SK-N-SH (cell line): ENCODE data around the gene BMI1. TPM values are rescaled to one million over a fixed set of nuclear protein-coding genes. Genes with fewer than 3 reads are reported as not detected.

Source experiments
- CTCF ChIA-PET: fragments of 300-600, 350-600 bp; formaldehyde crosslinking; extraction: SDS; loops from one replicate; lab custom pipeline; 2021; lab: Yijun Ruan, JAX
- POLR2A ChIA-PET: fragments of 350-600 bp; sonication (Branson Sonifier 250); formaldehyde crosslinking; extraction: SDS; loops from one replicate; lab custom pipeline; 2020; ENCODE audit warnings: antibody characterized with exemption, inconsistent platforms; lab: Yijun Ruan, JAX
- DNase-seq: peaks from one replicate; pipeline ENCODE4 v3.0.0; 2012
- H2AFZ ChIP-seq: fragments of 200-600 bp; sonication (generic); 2 replicates; pipeline ENCODE4 v1.8.1; 2016; ENCODE audit warnings: antibody characterized with exemption, mild to moderate bottlenecking, low read depth
- H3F3A ChIP-seq: fragments of 200-600 bp; sonication (generic); replicated peaks from 2 replicates; pipeline ENCODE3; 2016; ENCODE audit warnings: antibody characterized with exemption, mild to moderate bottlenecking; ENCODE audit not compliant: insufficient read depth
- H3K27ac ChIP-seq, 2 experiments: fragments of 200-500 bp in 1 of 2; fragments of 200-600 bp in 1 of 2; sonication (Bioruptor generic) in 1 of 2; sonication (generic), shearing (Covaris generic) in 1 of 2; 2 replicates each; pipeline versions ENCODE4 v1.5.1 to v1.6.1; 2014 to 2016; ENCODE audit warnings: low read depth in 2 of 2, inconsistent platforms in 1 of 2, low read length in 1 of 2, mild to moderate bottlenecking in 1 of 2, mixed read lengths in 1 of 2
- H3K27me3 ChIP-seq: fragments of 200-600 bp; sonication (generic), shearing (Covaris generic); 2 replicates; pipeline ENCODE4 v1.6.1; 2016; ENCODE audit warnings: mixed run types; ENCODE audit not compliant: insufficient read depth
- H3K36me3 ChIP-seq, 2 experiments: fragments of 200-500 bp in 1 of 2; fragments of 200-600 bp in 1 of 2; sonication (Bioruptor generic) in 1 of 2; sonication (generic) in 1 of 2; replicated peaks in 1 of 2; 2 replicates each; pipeline versions ENCODE3 to v1.5.1; 2014 to 2016; ENCODE audit warnings: low read length in 1 of 2, mild to moderate bottlenecking in 1 of 2; ENCODE audit not compliant: insufficient read depth in 2 of 2, control insufficient read depth in 1 of 2
- H3K4me1 ChIP-seq, 2 experiments: fragments of 200-500 bp in 1 of 2; fragments of 200-600 bp in 1 of 2; sonication (Bioruptor generic) in 1 of 2; sonication (generic), shearing (Covaris generic) in 1 of 2; 2 replicates each; pipeline versions ENCODE4 v1.5.1 to v1.6.1; 2014 to 2016; ENCODE audit warnings: low read depth in 1 of 2, low read length in 1 of 2, mixed run types in 1 of 2; ENCODE audit not compliant: insufficient read depth in 2 of 2, control insufficient read depth in 1 of 2
- H3K4me2 ChIP-seq: fragments of 200-600 bp; sonication (generic), shearing (Covaris generic); 2 replicates; pipeline ENCODE4 v1.6.1; 2017; ENCODE audit warnings: mixed run types
- H3K4me3 ChIP-seq, 2 experiments: fragments of 200-500 bp in 1 of 2; fragments of 200-600 bp in 1 of 2; sonication (Bioruptor generic) in 1 of 2; sonication (generic), shearing (Covaris generic) in 1 of 2; 2 replicates each; pipeline versions ENCODE4 v1.5.1 to v1.8.1; 2014 to 2016; ENCODE audit warnings: low read depth in 2 of 2, inconsistent platforms in 1 of 2, low read length in 1 of 2, mild to moderate bottlenecking in 1 of 2, mixed read lengths in 1 of 2, moderate library complexity in 1 of 2
- H3K79me2 ChIP-seq: fragments of 200-600 bp; sonication (generic); 2 replicates; pipeline ENCODE4 v1.8.1; 2017; ENCODE audit warnings: mild to moderate bottlenecking; ENCODE audit not compliant: insufficient read depth
- H3K9ac ChIP-seq: fragments of 200-600 bp; sonication (generic); 2 replicates; pipeline ENCODE4 v1.6.1; 2017; ENCODE audit warnings: mixed run types
- H3K9me2 ChIP-seq: fragments of 200-600 bp; sonication (generic); 2 replicates; pipeline ENCODE4 v1.6.1; 2017; ENCODE audit warnings: mixed run types
- H3K9me3 ChIP-seq: fragments of 200-600 bp; sonication (generic); 2 replicates; pipeline ENCODE4 v1.6.1; 2017; ENCODE audit warnings: mixed run types, mild to moderate bottlenecking, moderate library complexity
- H4K20me1 ChIP-seq: fragments of 200-600 bp; sonication (generic); 2 replicates; pipeline ENCODE4 v1.6.1; 2017; ENCODE audit warnings: mild to moderate bottlenecking, mixed run types; ENCODE audit not compliant: insufficient read depth
- ELF1 ChIP-seq: IDR thresholded peaks from 2 replicates; pipeline ENCODE4 v1.4.0; 2012
- FOXJ3 ChIP-seq: sonication (generic); formaldehyde crosslinking; IDR thresholded peaks from 2 replicates; pipeline ENCODE4 v1.5.1; 2020; ENCODE audit warnings: mild to moderate bottlenecking, missing genetic modification reagents
- FOXM1 ChIP-seq: IDR thresholded peaks from 2 replicates; pipeline ENCODE4 v1.4.0; 2012; ENCODE audit warnings: low read depth, mild to moderate bottlenecking
- GABPA ChIP-seq: IDR thresholded peaks from 2 replicates; pipeline ENCODE4 v1.4.0; 2012; ENCODE audit warnings: low read depth, mild to moderate bottlenecking
- GATA2 ChIP-seq: sonication (generic); formaldehyde crosslinking; IDR thresholded peaks from 2 replicates; pipeline ENCODE4 v1.5.0; 2020; ENCODE audit warnings: mild to moderate bottlenecking, missing genetic modification reagents
- MEF2A ChIP-seq: IDR thresholded peaks from 2 replicates; pipeline ENCODE4 v1.4.0; 2012; ENCODE audit warnings: low read depth, borderline replicate concordance
- MXI1 ChIP-seq: IDR thresholded peaks from 2 replicates; pipeline ENCODE4 v1.6.1; 2012; ENCODE audit warnings: mild to moderate bottlenecking, low read depth, low read length, improper control_type of control experiment
- POLR2AphosphoS5 ChIP-seq: IDR thresholded peaks from 2 replicates; pipeline ENCODE4 v1.6.1; 2012; ENCODE audit warnings: low read depth, low read length
- RCOR1 ChIP-seq: fragments of 150-350 bp; IDR thresholded peaks from 2 replicates; pipeline ENCODE4 v1.6.1; 2017; ENCODE audit warnings: antibody characterized with exemption, low read length
- RFX5 ChIP-seq: IDR thresholded peaks from 2 replicates; pipeline ENCODE4 v1.6.1; 2012; ENCODE audit warnings: mild to moderate bottlenecking, improper control_type of control experiment, low read length
- SMC3 ChIP-seq: IDR thresholded peaks from 2 replicates; pipeline ENCODE4 v1.6.1; 2012; ENCODE audit warnings: low read depth, low read length, improper control_type of control experiment
- TAF1 ChIP-seq: IDR thresholded peaks from 2 replicates; pipeline ENCODE4 v1.6.1; 2012; ENCODE audit warnings: low read depth, mild to moderate bottlenecking, low read length, moderate library complexity, borderline replicate concordance
- TCF12 ChIP-seq: IDR thresholded peaks from 2 replicates; pipeline ENCODE4 v1.4.0; 2012
- WGBS: methylation state at CpG from one replicate; pipeline ENCODE4 v1.1.6; 2017; ENCODE audit warnings: low lambda C conversion rate; 5-methylcytosine and 5-hydroxymethylcytosine counted together
- polyA plus RNA-seq, 3 experiments: library from polyadenylated mRNA; depleted of rRNA; stranded (reverse); fragments of >200 nt; gene quantifications; 2 replicates each; pipeline ENCODE4 v1.2.3, GENCODE V29; 2012
- TF ChIP-seq, protein P1 (sequence below): fragments of 200-600 bp; sonication (generic); IDR thresholded peaks from 2 replicates; pipeline ENCODE4 v1.6.1; 2017; ENCODE audit warnings: antibody characterized with exemption, mild to moderate bottlenecking, moderate library complexity
- TF ChIP-seq, protein P2 (sequence below): IDR thresholded peaks from 2 replicates; pipeline ENCODE4 v1.4.0; 2012; ENCODE audit warnings: low read depth

The BMI1 gene
- polyA plus RNA-seq, 1 of the 3 experiments (the other 2 are of a cell fraction) = 15.5 TPM

DNA sequence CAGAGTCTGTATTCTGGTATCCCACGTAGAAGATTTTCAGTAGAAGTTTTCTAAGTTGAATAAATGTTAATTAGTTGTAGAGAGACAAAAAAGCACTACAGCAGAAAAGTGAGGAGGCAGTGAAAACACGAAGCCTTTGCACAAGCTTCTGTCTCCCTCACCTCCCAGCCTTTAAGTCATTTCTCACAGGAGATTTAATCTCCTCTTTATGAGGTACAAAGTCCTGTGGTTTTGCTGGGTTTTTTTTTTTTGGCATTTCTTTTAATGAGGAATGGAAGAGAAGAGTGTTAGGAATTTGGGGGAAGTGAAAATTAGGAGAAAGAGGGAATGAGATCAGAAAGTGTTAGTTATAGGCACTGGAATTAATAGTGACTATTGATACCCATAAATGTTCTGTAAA is 45.9 kb downstream of the BMI1 start:
- Histone ChIP-seq H3K79me2 (no peaks in the 10 kb centered on the region), H3K9me3 (no peaks in the 10 kb centered on the region), H3K4me3 (no peak overlapping the region), H2AFZ (no peak overlapping the region), H3K36me3 (no peaks in the 10 kb centered on the region), H3K4me2 (no peak overlapping the region), H3K9ac (no peak overlapping the region), H3K27ac (no peak overlapping the region), H3K4me1 (no peaks in the 10 kb centered on the region), H3F3A (no peaks in the 10 kb centered on the region), H3K27me3 (no peaks in the 10 kb centered on the region)
- DNase-seq = no peak
- 53% methylated on average over 2 of the region's 2 CpGs for WGBS
- CTCF ChIA-PET = interaction anchor here (0.6 kb wide), 1 partner anchor 219 kb away, joined by 3 read pairs; no protein-coding TSS in a partner anchor
- POLR2A ChIA-PET = no interaction called here
- no peak for TF ChIP-seq RCOR1
- TF ChIP-seq, protein P1, sequence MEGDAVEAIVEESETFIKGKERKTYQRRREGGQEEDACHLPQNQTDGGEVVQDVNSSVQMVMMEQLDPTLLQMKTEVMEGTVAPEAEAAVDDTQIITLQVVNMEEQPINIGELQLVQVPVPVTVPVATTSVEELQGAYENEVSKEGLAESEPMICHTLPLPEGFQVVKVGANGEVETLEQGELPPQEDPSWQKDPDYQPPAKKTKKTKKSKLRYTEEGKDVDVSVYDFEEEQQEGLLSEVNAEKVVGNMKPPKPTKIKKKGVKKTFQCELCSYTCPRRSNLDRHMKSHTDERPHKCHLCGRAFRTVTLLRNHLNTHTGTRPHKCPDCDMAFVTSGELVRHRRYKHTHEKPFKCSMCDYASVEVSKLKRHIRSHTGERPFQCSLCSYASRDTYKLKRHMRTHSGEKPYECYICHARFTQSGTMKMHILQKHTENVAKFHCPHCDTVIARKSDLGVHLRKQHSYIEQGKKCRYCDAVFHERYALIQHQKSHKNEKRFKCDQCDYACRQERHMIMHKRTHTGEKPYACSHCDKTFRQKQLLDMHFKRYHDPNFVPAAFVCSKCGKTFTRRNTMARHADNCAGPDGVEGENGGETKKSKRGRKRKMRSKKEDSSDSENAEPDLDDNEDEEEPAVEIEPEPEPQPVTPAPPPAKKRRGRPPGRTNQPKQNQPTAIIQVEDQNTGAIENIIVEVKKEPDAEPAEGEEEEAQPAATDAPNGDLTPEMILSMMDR = no peak
- no peak for TF ChIP-seq TAF1
- TF ChIP-seq FOXJ3 (CRISPR knock-in tag) = no peak
- TF ChIP-seq GATA2 (CRISPR knock-in tag) = no peak
- TF ChIP-seq, protein P2, sequence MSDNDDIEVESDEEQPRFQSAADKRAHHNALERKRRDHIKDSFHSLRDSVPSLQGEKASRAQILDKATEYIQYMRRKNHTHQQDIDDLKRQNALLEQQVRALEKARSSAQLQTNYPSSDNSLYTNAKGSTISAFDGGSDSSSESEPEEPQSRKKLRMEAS = no peak
- TF ChIP-seq FOXM1 = no peak
- TF ChIP-seq MXI1 = no peak
- no peak for TF ChIP-seq ELF1
- TF ChIP-seq GABPA = no peak
- TF ChIP-seq TCF12 = no peak
- TF ChIP-seq, all 33 proteins: peak for 0
- Histone ChIP-seq H3K9me2 (no peaks in the 10 kb centered on the region), H4K20me1 (no peaks in the 10 kb centered on the region)

DNA sequence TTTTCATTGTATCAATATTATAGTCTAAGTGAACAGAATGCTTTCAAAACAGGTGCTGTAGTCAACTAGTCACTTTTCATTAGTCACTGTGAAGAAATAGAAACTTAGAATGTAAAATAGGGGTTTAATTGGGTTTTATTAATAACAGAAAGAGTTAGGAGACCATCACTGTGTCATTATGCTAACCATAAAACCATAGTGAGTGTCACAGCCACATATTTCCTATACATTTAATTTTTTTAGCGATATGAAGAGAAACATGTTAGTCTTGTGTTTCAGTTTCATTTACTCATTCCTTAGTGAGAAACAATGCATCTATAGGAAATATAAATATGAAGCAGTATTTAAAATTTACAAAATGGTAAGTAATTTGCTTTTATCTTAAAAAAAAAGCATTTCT is 46.6 kb downstream of the BMI1 start:
- POLR2A ChIA-PET = no interaction called here
- CTCF ChIA-PET = no interaction called here
- Histone ChIP-seq H3K9me3 (no peaks in the 10 kb centered on the region), H3K4me2 (no peak overlapping the region), H3K4me3 (no peak overlapping the region), H3K27me3 (no peaks in the 10 kb centered on the region), H4K20me1 (no peaks in the 10 kb centered on the region), H3K79me2 (no peaks in the 10 kb centered on the region), H3K9ac (no peak overlapping the region), H3F3A (no peaks in the 10 kb centered on the region), H3K36me3 (no peaks in the 10 kb centered on the region), H3K9me2 (no peaks in the 10 kb centered on the region), H2AFZ (no peak overlapping the region), H3K27ac (no peak overlapping the region), H3K4me1 (no peaks in the 10 kb centered on the region)
- 100% methylated on average over 1 of the region's 1 CpG for WGBS
- DNase-seq = no peak
- TF ChIP-seq SMC3 (no peak), POLR2AphosphoS5 (no peak), RFX5 (no peak), MEF2A (no peak), TAF1 (no peak)
